ENCODE results near the gene SSRP1.
A peak's percentile ranks its signal among the peaks of the same experiment; 100 is the strongest.

DNA sequence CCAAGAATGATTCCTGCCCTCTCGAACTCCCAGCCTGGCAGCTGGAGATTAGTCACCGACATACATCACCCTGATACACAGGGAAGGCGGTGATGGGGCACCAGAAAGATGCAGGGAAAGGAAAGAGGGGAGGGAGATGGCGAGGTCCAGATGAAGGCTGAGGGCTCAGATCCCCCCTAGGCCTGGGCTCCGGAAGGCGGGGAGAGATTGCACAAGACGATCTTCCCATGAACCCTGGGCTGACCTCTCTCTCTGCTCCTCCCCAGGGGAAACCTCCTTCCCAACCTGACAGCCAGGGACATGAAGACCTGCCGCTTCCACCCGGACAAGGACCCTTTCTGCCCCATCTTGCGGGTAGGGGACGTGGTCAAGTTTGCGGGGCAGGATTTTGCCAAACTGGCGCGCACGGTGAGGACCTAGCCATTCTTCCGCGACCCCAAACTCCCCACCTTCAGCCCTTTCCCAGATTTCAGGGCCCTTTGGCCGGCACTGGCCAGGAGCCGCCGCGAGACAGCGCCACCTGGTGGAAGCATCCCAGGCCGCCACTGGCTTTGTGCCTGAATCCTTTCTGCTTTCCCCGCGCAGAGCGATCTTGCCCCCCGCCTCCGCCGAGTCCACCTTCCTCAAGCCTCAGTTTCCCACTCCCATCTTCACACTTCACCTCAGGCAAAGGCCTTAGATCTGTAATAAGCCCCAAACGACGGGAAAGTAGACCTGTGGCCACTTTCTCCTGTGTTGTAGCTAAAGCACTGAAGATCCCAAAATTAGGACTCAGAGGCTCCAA is 14.0 kb upstream of the SSRP1 start:
- TF ChIP-seq TAF1 (IDR thresholded peaks at IDR 0.05; ENCODE audit: low read depth) (no peak), YY1 (IDR thresholded peaks at IDR 0.05; ENCODE audit: low read depth) (no peak), RAD21 (IDR thresholded peaks at IDR 0.05; ENCODE audit: low read depth) (peak; percentile 41; the same call in 1 of the 2 replicates), NFIC (IDR thresholded peaks at IDR 0.05) (peak; percentile 47; the same call in 1 of the 2 replicates), EP300 (IDR thresholded peaks at IDR 0.05; ENCODE audit: borderline replicate concordance) (no peak), CEBPB (IDR thresholded peaks at IDR 0.05) (no peak), EGR1 (IDR thresholded peaks at IDR 0.05) (no peak), CREB1 (IDR thresholded peaks at IDR 0.05; ENCODE audit: low read depth) (no peak)
- TF ChIP-seq, protein P1, sequence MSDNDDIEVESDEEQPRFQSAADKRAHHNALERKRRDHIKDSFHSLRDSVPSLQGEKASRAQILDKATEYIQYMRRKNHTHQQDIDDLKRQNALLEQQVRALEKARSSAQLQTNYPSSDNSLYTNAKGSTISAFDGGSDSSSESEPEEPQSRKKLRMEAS (IDR thresholded peaks at IDR 0.05), result no peak
- TF ChIP-seq, protein P2, sequence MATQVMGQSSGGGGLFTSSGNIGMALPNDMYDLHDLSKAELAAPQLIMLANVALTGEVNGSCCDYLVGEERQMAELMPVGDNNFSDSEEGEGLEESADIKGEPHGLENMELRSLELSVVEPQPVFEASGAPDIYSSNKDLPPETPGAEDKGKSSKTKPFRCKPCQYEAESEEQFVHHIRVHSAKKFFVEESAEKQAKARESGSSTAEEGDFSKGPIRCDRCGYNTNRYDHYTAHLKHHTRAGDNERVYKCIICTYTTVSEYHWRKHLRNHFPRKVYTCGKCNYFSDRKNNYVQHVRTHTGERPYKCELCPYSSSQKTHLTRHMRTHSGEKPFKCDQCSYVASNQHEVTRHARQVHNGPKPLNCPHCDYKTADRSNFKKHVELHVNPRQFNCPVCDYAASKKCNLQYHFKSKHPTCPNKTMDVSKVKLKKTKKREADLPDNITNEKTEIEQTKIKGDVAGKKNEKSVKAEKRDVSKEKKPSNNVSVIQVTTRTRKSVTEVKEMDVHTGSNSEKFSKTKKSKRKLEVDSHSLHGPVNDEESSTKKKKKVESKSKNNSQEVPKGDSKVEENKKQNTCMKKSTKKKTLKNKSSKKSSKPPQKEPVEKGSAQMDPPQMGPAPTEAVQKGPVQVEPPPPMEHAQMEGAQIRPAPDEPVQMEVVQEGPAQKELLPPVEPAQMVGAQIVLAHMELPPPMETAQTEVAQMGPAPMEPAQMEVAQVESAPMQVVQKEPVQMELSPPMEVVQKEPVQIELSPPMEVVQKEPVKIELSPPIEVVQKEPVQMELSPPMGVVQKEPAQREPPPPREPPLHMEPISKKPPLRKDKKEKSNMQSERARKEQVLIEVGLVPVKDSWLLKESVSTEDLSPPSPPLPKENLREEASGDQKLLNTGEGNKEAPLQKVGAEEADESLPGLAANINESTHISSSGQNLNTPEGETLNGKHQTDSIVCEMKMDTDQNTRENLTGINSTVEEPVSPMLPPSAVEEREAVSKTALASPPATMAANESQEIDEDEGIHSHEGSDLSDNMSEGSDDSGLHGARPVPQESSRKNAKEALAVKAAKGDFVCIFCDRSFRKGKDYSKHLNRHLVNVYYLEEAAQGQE (IDR thresholded peaks at IDR 0.05; ENCODE audit: low read depth), result no peak

Measured in Ishikawa (cell line).